Measurements from ENCODE around the gene ZNF391. TPM values are rescaled to one million over a fixed set of nuclear protein-coding genes. Genes with fewer than 3 reads are reported as not detected.

Gene ZNF391
- total RNA-seq, 2 experiments from 2014 or later: 0.73 to 1.3 TPM

DNA sequence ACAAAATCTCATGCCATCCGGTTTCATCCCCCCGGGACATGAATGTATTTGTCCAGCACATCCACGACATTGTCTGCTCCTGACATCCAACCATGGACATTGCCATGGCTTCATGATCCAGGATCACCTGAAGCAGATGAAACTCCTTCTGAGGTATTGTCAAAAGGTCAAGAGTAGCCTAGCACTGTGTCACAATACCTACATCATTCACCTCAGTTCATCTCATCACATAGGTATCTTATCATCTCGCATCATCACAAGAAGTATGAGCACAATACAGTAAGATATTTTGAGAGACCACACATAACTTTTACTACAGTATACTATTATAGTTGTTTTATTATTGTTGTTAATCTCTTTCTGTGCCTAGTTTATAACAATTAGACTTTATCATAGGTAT lies 50.8 kb downstream of the ZNF391 start:
- CTCF ChIA-PET: no interaction called here
- peaks cover 13% of the 10 kb centered on the region for H3K36me3 Mint-ChIP-seq
- no peak overlapping the region for H3K4me3 Mint-ChIP-seq
- H3K4me1 Mint-ChIP-seq: no peaks in the 10 kb centered on the region
- DNase-seq: no peak
- ATAC-seq: no peak
- no peak overlapping the region for H3K27ac Mint-ChIP-seq
- peaks cover 3% of the 10 kb centered on the region for H3K27me3 Mint-ChIP-seq
- peaks cover 21% of the 10 kb centered on the region for H3K9me3 Mint-ChIP-seq (ENCODE audit: low read depth)

DNA sequence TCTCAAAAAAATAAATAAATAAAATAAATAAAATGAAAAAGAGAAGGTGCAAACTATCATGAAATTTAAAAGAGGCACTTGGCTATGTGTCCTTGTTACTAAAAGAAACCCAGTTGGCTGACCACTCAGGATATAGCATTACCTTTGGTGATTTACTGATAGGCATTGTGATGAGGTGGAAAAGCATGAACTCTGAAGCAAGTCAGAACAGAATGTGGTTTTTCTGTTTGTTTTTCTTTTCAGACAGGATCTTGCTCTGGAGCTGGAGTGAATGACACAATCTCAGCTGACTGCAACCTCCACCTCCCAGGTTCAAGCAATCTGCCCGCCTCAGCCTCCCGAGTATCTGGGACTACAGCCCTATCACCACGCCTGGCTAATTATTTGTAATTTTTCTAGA lies 52.4 kb downstream of the ZNF391 start:
- peaks cover 27% of the 10 kb centered on the region for H3K9me3 Mint-ChIP-seq (ENCODE audit: low read depth)
- no peak for DNase-seq
- H3K27me3 Mint-ChIP-seq: no peaks in the 10 kb centered on the region
- no peaks in the 10 kb centered on the region for H3K4me1 Mint-ChIP-seq
- no peak overlapping the region for H3K27ac Mint-ChIP-seq
- no peak overlapping the region for H3K4me3 Mint-ChIP-seq
- CTCF ChIA-PET: no interaction called here
- peaks cover 20% of the 10 kb centered on the region for H3K36me3 Mint-ChIP-seq
- no peak for ATAC-seq

GRCh38 chr6:27442932-27443331 lies 54.4 kb downstream of the ZNF391 start:
- Mint-ChIP-seq H3K9me3 (ENCODE audit: low read depth) (peaks cover 28% of the 10 kb centered on the region), H3K36me3 (peaks cover 29% of the 10 kb centered on the region), H3K4me3 (no peak overlapping the region), H3K27ac (no peak overlapping the region), H3K4me1 (no peaks in the 10 kb centered on the region), H3K27me3 (no peaks in the 10 kb centered on the region)
- ATAC-seq (no peak), DNase-seq (no peak)
- CTCF ChIA-PET: no interaction called here

DNA sequence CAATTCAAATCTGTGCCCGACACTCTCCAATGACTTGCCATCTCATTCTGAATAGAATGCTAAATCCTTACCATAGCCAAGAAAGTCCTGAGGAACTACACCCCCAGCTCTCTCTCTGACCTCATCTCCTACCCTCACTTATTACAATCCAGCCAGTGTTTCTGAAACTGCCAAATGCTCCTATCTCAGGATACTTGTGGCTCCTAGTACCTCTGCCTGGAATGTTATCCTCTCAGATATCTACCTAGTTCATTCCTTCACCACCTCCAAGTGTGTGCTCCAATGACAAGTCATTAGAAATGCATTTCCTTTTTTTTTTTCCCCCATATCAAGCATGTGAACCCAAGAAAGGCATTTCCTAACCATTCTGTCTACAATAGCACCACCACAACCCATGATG lies 59.9 kb downstream of the ZNF391 start:
- Mint-ChIP-seq H3K4me1 (no peaks in the 10 kb centered on the region), H3K4me3 (no peak overlapping the region), H3K36me3 (peaks cover 63% of the 10 kb centered on the region), H3K27ac (no peak overlapping the region), H3K9me3 (ENCODE audit: low read depth) (peaks cover 52% of the 10 kb centered on the region), H3K27me3 (no peaks in the 10 kb centered on the region)
- CTCF ChIA-PET: no interaction called here
- no peak for ATAC-seq
- no peak for DNase-seq

DNA sequence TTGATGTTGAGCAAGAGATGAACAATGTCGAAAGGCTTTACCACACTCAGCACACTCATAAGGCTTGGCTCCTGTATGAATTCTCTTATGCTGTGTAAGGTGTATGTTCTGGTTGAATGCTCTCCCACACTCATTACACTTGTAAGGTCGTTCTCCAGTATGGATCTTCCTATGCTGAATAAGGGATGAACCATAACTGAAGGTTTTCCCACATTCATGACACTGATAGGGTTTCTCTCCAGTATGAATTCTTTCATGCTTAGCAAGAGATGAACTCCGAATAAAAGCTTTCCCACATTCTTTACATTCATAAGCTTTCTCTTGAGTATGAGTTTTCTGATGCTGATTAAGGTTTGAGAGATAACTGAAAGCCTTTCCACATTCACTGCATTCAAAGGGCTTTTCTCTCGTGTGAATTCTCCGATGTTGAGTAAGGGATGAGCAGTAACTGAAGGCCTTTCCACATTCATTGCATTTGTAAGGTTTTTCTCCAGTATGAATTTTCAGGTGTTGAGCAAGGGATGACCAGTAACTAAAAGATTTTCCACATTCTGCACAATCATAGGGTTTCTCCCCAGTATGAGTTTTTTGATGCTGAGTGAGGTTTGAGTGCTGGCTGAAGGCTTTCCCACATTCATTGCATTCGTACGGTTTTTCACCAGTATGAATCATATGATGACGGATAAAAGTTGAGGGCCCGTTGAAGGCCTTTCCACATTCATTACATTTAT lies 63.3 kb downstream of the ZNF391 start:
- H3K27ac Mint-ChIP-seq: no peak overlapping the region
- no peaks in the 10 kb centered on the region for H3K4me1 Mint-ChIP-seq
- CTCF ChIA-PET: no interaction called here
- no peak for DNase-seq
- no peaks in the 10 kb centered on the region for H3K27me3 Mint-ChIP-seq
- peaks cover 68% of the 10 kb centered on the region for H3K9me3 Mint-ChIP-seq (ENCODE audit: low read depth)
- no peak for ATAC-seq
- H3K36me3 Mint-ChIP-seq: peaks cover 86% of the 10 kb centered on the region
- H3K4me3 Mint-ChIP-seq: no peak overlapping the region

GRCh38 chr6:27452496-27452897 lies 63.9 kb downstream of the ZNF391 start:
- DNase-seq (no peak), ATAC-seq (no peak)
- H3K27me3 Mint-ChIP-seq: no peaks in the 10 kb centered on the region
- H3K9me3 Mint-ChIP-seq (ENCODE audit: low read depth): peaks cover 70% of the 10 kb centered on the region
- H3K4me3 Mint-ChIP-seq: no peak overlapping the region
- CTCF ChIA-PET: no interaction called here
- no peak overlapping the region for H3K27ac Mint-ChIP-seq
- H3K36me3 Mint-ChIP-seq: peaks cover 89% of the 10 kb centered on the region
- H3K4me1 Mint-ChIP-seq: no peaks in the 10 kb centered on the region

Other genes starting within 250 kb of the ZNF391 start
- gene PRSS16, start 141.1 kb upstream of the ZNF391 start, total RNA-seq: under 1 TPM; 0.33 to 0.82 TPM
- gene POM121L2, start 76.5 kb upstream of the ZNF391 start, total RNA-seq: not detected
- gene ZNF184, start 84.3 kb downstream of the ZNF391 start, total RNA-seq: 10 to 100 TPM; 12.4 to 12.9 TPM